Astrocyte of the spinal cord (primary cell): ENCODE data around the gene JMJD1C.

Experiments used
- DNase-seq: peaks from one replicate; pipeline ENCODE4 v3.0.0; 2011; ENCODE audit warnings: low read depth, low spot score
- H3K4me3 ChIP-seq: 2 replicates; pipeline ENCODE4 v1.5.1; 2011; ENCODE audit warnings: low read depth, mild to moderate bottlenecking, low read length, moderate library complexity
- in situ Hi-C: cut with HindIII; loops from 2 replicates; pipeline ENCODE4 v1.10.0; 2017; ENCODE audit warnings: low sequenced_read_pairs
- TF ChIP-seq, protein P1 (sequence below): IDR thresholded peaks from 2 replicates; pipeline ENCODE4 v1.5.1; 2012; ENCODE audit warnings: low read depth, mild to moderate bottlenecking, low read length, inconsistent platforms

Gene JMJD1C

DNA sequence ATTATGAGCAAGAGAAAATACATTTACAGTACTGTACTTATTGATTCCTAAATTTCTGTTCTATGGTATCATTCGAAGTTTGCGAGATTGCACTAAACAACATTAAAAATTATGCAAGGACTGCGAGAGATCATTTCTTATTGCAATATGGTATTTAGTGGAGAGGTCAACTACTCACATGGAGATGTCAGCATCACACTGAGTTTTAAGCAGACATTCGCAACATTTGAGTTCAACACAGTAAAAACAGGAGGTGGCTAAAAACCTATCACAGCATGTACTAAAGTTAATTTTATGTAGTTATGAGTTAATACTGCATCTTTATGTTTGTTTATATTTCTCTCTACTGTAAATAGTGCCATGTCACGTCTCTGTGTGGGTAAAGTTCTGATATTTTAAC lies 53.5 kb downstream of the JMJD1C start:
- no peak for DNase-seq
- TF ChIP-seq, protein P1, sequence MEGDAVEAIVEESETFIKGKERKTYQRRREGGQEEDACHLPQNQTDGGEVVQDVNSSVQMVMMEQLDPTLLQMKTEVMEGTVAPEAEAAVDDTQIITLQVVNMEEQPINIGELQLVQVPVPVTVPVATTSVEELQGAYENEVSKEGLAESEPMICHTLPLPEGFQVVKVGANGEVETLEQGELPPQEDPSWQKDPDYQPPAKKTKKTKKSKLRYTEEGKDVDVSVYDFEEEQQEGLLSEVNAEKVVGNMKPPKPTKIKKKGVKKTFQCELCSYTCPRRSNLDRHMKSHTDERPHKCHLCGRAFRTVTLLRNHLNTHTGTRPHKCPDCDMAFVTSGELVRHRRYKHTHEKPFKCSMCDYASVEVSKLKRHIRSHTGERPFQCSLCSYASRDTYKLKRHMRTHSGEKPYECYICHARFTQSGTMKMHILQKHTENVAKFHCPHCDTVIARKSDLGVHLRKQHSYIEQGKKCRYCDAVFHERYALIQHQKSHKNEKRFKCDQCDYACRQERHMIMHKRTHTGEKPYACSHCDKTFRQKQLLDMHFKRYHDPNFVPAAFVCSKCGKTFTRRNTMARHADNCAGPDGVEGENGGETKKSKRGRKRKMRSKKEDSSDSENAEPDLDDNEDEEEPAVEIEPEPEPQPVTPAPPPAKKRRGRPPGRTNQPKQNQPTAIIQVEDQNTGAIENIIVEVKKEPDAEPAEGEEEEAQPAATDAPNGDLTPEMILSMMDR = no peak
- in situ Hi-C loops = no loop called here
- no peak overlapping the region for H3K4me3 ChIP-seq

DNA sequence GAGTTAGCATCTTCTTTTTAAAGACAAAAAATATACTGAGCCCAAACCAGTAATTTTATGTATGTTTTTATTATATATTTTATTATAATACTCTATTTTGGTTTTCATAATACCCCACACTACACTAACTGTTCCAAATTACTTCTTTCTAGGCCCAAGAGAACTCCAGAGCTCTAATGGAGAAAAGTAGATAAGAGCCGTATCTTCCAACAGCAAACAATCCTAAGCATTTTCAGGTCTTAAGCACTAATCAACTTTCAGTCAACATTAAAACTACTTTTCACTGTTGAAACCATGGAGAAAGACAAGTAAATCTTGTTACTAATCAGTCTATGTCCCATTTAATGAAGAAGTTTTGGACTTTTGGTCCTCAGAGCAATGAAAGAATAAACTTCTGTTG lies 55.1 kb downstream of the JMJD1C start:
- TF ChIP-seq, protein P1 = no peak
- H3K4me3 ChIP-seq = no peak overlapping the region
- no peak for DNase-seq
- in situ Hi-C loops = no loop called here

DNA sequence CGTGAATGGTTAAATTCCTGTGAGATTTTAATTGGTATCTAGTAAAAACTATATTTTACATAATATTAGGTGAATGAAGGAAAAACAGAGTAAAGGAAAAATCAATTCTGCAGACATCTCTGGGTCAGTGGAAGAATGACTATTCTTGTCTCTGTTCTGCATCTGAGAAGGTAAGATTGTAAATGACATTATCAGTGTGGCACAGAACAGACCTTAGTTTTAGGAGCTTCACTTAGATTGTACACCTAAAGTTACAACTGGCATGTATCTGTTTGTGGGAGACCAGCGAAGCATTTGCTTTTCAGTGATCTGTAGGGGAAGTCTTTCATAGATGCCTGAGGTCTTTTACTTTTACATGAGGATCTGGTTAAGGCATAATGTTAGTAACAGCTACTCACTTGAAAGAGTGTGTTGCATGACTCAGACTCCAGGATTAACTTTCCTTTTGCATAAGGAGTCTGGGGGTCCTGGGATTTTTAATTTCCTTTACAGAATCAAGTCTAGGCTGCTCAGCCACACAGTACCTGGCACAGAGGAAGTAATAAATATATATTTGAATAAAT lies 56.2 kb downstream of the JMJD1C start:
- no peak overlapping the region for H3K4me3 ChIP-seq
- DNase-seq = peak; percentile 61
- TF ChIP-seq, protein P1 = no peak
- in situ Hi-C loops = no loop called here

DNA sequence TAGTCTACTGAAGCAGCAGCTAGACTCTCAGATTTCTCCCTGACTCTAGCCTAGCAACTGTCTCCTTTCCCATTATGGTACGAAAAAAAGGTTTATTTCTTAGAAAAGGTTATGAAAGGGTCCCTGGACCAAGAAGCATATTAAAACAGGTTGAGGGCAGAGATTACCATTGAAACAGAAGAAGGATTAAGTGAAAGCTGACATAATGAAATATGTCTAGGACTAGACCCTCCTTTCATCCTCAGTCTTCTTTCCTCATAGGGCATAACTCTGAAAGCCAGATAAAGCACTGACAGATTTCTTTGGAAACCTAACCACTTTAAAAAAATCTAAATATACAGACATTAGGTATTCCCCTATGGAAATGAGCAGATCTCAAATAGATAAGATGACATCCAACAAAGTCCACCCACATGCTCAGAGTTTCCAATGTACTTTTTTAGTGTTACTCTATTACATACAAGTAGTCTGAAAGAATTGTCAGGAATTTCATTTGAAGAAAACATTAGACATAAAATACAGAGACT lies 58.6 kb downstream of the JMJD1C start:
- TF ChIP-seq, protein P1 = no peak
- no peak overlapping the region for H3K4me3 ChIP-seq
- in situ Hi-C loops = no loop called here
- no peak for DNase-seq

DNA sequence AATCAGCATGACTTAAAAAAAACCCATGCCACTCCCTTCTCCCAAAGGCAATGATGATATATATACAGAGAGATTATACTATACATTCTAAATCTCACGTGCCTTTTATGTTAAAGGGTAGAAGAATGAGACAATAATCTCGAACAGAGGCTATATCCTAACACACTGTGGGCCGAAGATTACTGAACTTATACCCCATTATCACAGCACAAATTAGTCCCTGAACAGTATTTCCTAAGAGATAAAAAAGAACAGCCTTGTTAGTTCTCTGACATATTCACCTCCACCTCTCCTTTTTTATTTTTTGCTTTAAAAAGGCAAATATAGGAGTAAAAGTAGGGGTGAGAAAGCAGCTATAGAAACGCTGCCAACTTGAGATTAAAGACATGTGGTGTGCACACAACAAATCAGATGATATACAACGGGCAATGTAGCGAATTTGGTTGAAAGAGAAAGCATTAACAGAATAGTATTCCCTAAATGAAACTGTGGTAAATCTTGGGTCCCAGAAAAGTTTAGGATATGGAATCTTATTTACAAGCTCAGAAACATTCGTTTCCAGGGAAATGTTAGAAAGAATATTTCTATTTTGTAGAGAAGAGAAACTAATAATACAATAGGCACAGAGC lies 69.5 kb downstream of the JMJD1C start:
- TF ChIP-seq, protein P1 = no peak
- no peak overlapping the region for H3K4me3 ChIP-seq
- no peak for DNase-seq
- in situ Hi-C loops = no loop called here

DNA sequence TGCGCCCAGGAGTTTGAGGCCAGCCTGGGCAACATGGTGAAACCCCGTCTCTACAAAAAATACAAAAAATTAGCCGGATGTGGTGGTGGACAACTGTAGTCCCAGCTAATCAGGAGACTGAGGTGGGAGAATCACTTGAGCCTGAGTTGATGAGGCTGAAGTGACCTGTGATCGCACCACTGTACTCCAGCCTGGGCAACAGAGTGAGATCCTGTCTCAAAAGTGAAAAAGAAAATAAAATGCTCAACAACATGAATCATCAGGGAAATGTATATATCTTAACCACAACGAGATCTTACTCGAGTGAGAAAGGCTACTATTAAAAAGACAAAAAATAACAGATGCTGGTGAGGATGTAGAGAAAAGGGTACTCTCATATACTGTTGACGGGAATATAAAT lies 72.7 kb downstream of the JMJD1C start:
- DNase-seq = no peak
- in situ Hi-C loops = no loop called here
- TF ChIP-seq, protein P1 = no peak
- no peak overlapping the region for H3K4me3 ChIP-seq
